GM19035 (cell line): ENCODE measurements around the gene SEZ6.

Source experiments
- ATAC-seq: cut with Tn5 transposase; IDR thresholded peaks from one replicate; pipeline ENCODE4 v1.9.1; 2021; ENCODE audit not compliant: unreplicated experiment

SEZ6 gene

DNA sequence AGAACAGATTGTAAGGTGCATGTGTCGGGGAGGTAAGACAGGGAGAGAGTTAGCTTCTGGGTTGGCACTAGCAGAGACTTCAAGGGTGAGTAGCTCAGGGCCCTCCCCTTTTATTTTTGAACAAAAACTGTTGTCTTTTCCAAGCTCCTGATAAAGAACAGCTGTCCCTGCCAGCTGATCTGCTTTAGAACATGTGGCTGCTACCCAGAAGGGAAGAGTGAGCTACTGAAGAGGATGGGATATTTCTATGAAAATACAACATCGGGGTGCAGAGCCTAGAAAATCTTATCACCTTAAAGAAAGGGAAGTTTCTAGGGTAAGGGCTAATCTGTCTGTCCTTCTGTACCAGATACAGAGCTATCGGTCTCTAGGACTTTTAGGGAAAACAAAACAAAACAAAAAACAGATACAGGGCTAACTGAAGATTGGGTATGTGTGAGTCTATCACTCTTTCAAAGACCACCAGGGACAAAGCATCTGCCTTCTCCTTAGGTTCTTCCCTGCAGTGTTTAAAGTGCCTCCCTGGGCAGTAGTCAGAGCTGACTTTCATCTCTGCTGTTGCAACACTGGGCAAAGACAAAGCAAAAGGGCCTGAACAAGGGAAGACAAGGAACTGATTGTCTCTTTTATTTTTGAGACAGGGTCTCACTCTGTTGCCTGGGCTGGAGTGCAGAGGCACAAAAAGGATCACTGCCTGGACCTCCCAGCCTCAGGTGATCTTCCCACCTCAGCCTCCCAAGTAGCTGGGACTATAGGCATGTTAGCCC is 97.9 kb downstream of the SEZ6 start:
- no peak for ATAC-seq

DNA sequence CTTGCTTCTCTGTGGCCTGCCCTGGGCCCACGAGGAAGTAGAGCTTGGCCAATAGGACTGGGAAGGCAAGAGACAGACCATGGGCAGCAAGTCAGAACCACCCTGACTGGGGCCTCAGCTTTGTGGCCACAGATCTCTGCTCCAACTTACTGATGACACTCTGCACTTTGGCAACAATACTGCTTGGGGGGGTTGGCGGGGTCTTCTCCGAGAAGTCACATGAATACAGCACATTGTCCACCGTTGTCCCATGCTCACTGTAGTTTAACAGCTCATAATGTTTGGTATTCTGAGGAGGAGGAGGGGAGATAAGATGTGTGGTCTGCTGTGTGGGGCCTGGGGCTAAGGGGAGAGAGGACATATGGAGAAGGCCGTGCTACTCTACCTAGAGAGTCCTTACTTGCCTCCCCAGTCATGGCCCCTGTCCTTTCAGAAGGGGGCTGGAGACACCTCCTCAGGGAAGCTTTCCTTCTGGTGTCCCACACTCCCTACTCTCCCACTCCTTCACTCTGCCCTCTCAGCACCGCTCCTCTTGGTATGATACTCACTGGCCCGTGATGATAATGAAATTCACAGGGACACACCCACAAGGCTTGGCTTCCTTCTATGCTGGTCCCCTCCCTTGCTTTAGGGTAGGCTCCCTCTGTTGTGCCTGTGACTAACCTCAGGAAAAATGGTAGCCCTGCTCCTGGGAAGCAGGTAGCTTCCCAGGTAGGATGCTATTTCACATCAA is 99.0 kb downstream of the SEZ6 start:
- no peak for ATAC-seq

DNA sequence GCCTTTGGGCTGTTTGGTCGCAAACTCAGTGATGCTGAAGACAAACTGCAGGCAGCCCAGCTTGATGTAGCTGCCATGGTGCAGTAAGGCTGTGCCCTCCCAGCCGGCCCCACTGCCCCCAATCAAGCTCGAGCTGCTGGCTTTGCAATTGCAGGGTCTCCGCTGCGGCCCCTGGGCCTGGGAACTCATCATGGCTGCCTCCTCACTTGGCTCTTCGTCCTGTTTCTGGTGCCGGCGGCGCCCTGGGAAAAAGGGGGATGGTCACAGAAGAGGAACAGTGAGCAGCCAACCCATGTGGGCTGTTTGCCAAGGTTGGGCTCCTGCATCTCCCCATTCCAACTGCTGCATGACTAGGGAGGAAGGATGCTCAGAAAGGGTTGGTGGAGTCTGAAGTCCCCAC is 99.6 kb downstream of the SEZ6 start:
- ATAC-seq = no peak
